ENCODE results near the gene NT5E.

GRCh38 chr6:85463621-85464259 lies 13.9 kb downstream of the NT5E start:
- TF ChIP-seq EZH2 (optimal IDR thresholded peaks at IDR 0.05; ENCODE audit: low read depth, low read length) (no peak), CTCF (IDR thresholded peaks at IDR 0.05; ENCODE audit: low read length) (no peak), EZH2phosphoT487 (IDR thresholded peaks at IDR 0.05; ENCODE audit: low read length) (no peak)
